HEK293 (cell line): Measurements from ENCODE around the gene BAHD1.

Experiments
- CTCF ChIA-PET: fragments of 350-600 bp; formaldehyde crosslinking; extraction: SDS; loops from one replicate; lab custom pipeline; 2021; ENCODE audit warnings: antibody characterized with exemption; lab: Yijun Ruan, JAX
- POLR2A ChIA-PET: fragments of 300-600 bp; formaldehyde crosslinking; extraction: SDS; loops from one replicate; lab custom pipeline; 2020; ENCODE audit warnings: antibody characterized with exemption, inconsistent platforms; lab: Yijun Ruan, JAX
- H3K27ac ChIP-seq: fragments of 200-500 bp; sonication (Bioruptor generic); 2 replicates; pipeline ENCODE4 v1.5.1; 2014; ENCODE audit warnings: low read depth, low read length, control low read depth, inconsistent platforms; ENCODE audit errors: extremely low read depth
- H3K36me3 ChIP-seq, 2 experiments: fragments of 200-500 bp in 1 of 2; sonication (Bioruptor generic) in 1 of 2; 1 replicate in 1 of 2; 2 replicates in 1 of 2; pipeline ENCODE4 v1.5.1; 2014 to 2017; ENCODE audit warnings: inconsistent platforms in 2 of 2, low read length in 2 of 2; ENCODE audit not compliant: control insufficient read depth in 2 of 2, insufficient read depth in 1 of 2
- H3K4me1 ChIP-seq: fragments of 200-500 bp; sonication (Bioruptor generic); 2 replicates; pipeline ENCODE4 v1.5.1; 2014; ENCODE audit warnings: mild to moderate bottlenecking, low read length, inconsistent platforms; ENCODE audit not compliant: control insufficient read depth, insufficient read depth
- H3K4me3 ChIP-seq: 2 replicates; pipeline ENCODE4 v1.5.1; 2011; ENCODE audit warnings: low read depth, mild to moderate bottlenecking, control low read depth, low read length, moderate library complexity
- H3K9me3 ChIP-seq: fragments of 200-500 bp; sonication (Bioruptor generic); 2 replicates; pipeline ENCODE4 v1.5.1; 2014; ENCODE audit warnings: low read depth, low read length, inconsistent platforms; ENCODE audit not compliant: control insufficient read depth, insufficient read depth
- BCL11B ChIP-seq: fragments of 450-650 bp; formaldehyde crosslinking; IDR thresholded peaks from 2 replicates; pipeline ENCODE4 v1.5.1; 2016; ENCODE audit warnings: low read depth, missing biosample characterization, missing genetic modification characterization
- EGR2 ChIP-seq: fragments of 450-650 bp; formaldehyde crosslinking; IDR thresholded peaks from 2 replicates; pipeline ENCODE4 v1.5.1; 2016; ENCODE audit warnings: low read depth, missing biosample characterization, missing genetic modification characterization
- KLF9 ChIP-seq: fragments of 450-650 bp; formaldehyde crosslinking; IDR thresholded peaks from 2 replicates; pipeline ENCODE4 v1.5.1; 2016; ENCODE audit warnings: missing biosample characterization, missing genetic modification characterization, low read depth
- SALL2 ChIP-seq: fragments of 450-650 bp; formaldehyde crosslinking; IDR thresholded peaks from 2 replicates; pipeline ENCODE4 v1.5.0; 2017; ENCODE audit warnings: missing biosample characterization, mild to moderate bottlenecking, missing genetic modification characterization, borderline replicate concordance
- SCRT1 ChIP-seq: fragments of 450-650 bp; formaldehyde crosslinking; IDR thresholded peaks from 2 replicates; pipeline ENCODE4 v1.5.1; 2016; ENCODE audit warnings: missing biosample characterization, missing genetic modification characterization, borderline replicate concordance
- ZBTB8A ChIP-seq: fragments of 450-650 bp; formaldehyde crosslinking; IDR thresholded peaks from 2 replicates; pipeline ENCODE4 v1.5.1; 2016; ENCODE audit warnings: missing biosample characterization, missing genetic modification characterization
- ZFHX2 ChIP-seq: fragments of 450-650 bp; formaldehyde crosslinking; conservative IDR thresholded peaks from 2 replicates; pipeline ENCODE4 v1.5.1; 2016; ENCODE audit warnings: missing biosample characterization, missing genetic modification characterization
- ZNF121 ChIP-seq: fragments of 450-650 bp; formaldehyde crosslinking; IDR thresholded peaks from 2 replicates; pipeline ENCODE4 v1.5.1; 2016; ENCODE audit warnings: missing biosample characterization, missing genetic modification characterization
- ZNF2 ChIP-seq: fragments of 450-650 bp; formaldehyde crosslinking; IDR thresholded peaks from 2 replicates; pipeline ENCODE4 v1.5.1; 2016; ENCODE audit warnings: missing biosample characterization, missing genetic modification characterization
- ZNF341 ChIP-seq: fragments of 450-650 bp; formaldehyde crosslinking; IDR thresholded peaks from 2 replicates; pipeline ENCODE4; 2016; ENCODE audit warnings: low read depth, missing biosample characterization, missing genetic modification characterization
- ZNF426 ChIP-seq: fragments of 450-650 bp; formaldehyde crosslinking; IDR thresholded peaks from 2 replicates; pipeline ENCODE4 v1.5.1; 2017; ENCODE audit warnings: missing biosample characterization, missing genetic modification characterization, mild to moderate bottlenecking, inconsistent platforms, moderate library complexity
- ZNF449 ChIP-seq: fragments of 450-650 bp; formaldehyde crosslinking; IDR thresholded peaks from 2 replicates; pipeline ENCODE4 v1.5.1; 2017; ENCODE audit warnings: missing biosample characterization, mild to moderate bottlenecking, missing genetic modification characterization, moderate library complexity
- ZNF501 ChIP-seq: fragments of 450-650 bp; formaldehyde crosslinking; IDR thresholded peaks from 2 replicates; pipeline ENCODE4 v1.5.1; 2016; ENCODE audit warnings: missing biosample characterization, missing genetic modification characterization
- ZNF544 ChIP-seq: fragments of 450-650 bp; formaldehyde crosslinking; IDR thresholded peaks from 2 replicates; pipeline ENCODE4 v1.5.0; 2017; ENCODE audit warnings: missing biosample characterization, missing genetic modification characterization
- ZNF560 ChIP-seq: fragments of 450-650 bp; formaldehyde crosslinking; IDR thresholded peaks from 2 replicates; pipeline ENCODE4 v1.5.1; 2017; ENCODE audit warnings: missing biosample characterization, missing genetic modification characterization, borderline replicate concordance
- ZNF792 ChIP-seq: fragments of 450-650 bp; formaldehyde crosslinking; IDR thresholded peaks from 2 replicates; pipeline ENCODE4 v1.5.1; 2016; ENCODE audit warnings: missing biosample characterization, missing genetic modification characterization
- ZNF837 ChIP-seq: fragments of 450-650 bp; formaldehyde crosslinking; IDR thresholded peaks from 2 replicates; pipeline ENCODE4 v1.5.1; 2016; ENCODE audit warnings: missing biosample characterization, missing genetic modification characterization
- ZNF843 ChIP-seq: fragments of 450-650 bp; formaldehyde crosslinking; IDR thresholded peaks from 2 replicates; pipeline ENCODE4 v1.5.1; 2016; ENCODE audit warnings: missing biosample characterization, missing genetic modification characterization
- TF ChIP-seq, protein P1 (sequence below): fragments of 450-650 bp; formaldehyde crosslinking; IDR thresholded peaks from 2 replicates; pipeline ENCODE4 v1.5.1; 2016; ENCODE audit warnings: missing biosample characterization, missing genetic modification characterization

The BAHD1 gene

DNA sequence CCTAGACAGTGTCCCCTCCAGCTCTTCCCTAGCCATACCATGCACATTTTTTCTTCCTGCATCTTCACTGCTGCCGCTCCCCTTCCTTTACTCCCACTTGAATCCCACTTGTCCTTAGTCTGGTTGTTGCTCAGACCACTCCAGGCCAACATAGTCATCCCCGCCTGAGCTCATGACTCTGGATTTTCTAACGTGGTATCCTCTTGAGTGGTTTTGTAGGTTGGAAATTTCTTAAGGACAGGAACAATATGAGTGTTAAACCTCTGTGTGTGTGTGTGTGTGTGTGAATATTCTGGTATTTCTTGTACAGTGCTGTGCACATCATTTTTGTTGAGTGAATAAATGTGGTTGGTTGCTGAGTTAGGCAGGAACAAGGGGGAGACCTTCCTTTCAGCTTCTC lies 3.1 kb downstream of the BAHD1 start:
- ChIA-PET CTCF (interaction anchor here (0.7 kb wide), 1 partner anchor 119 kb away, joined by 3 read pairs; no protein-coding TSS in a partner anchor), POLR2A (interaction anchor here (0.9 kb wide), 1 partner anchor 26 kb away, joined by 3 read pairs; no protein-coding TSS in a partner anchor)
- Histone ChIP-seq H3K4me1 (peaks cover 14% of the 10 kb centered on the region), H3K9me3 (no peaks in the 10 kb centered on the region), H3K27ac (no peak overlapping the region), H3K36me3 (no peaks in the 10 kb centered on the region), H3K4me3 (no peak overlapping the region)
- TF ChIP-seq ZNF121 (tag by site-specific recombination): no peak
- TF ChIP-seq ZNF2 (tag by site-specific recombination): no peak
- TF ChIP-seq ZNF544 (tag by site-specific recombination): no peak
- no peak for TF ChIP-seq SALL2 (tag by site-specific recombination)
- 0 out of 2 replicates have a peak, but pooled peaks have one; percentile 16 for TF ChIP-seq EGR2
- TF ChIP-seq ZNF501 (tag by site-specific recombination): no peak
- TF ChIP-seq ZNF560: no peak
- peak; percentile 28; the same call in 1 of the 2 replicates for TF ChIP-seq ZFHX2 (tag by site-specific recombination)
- no peak for TF ChIP-seq BCL11B
- no peak for TF ChIP-seq ZNF792 (tag by site-specific recombination)

DNA sequence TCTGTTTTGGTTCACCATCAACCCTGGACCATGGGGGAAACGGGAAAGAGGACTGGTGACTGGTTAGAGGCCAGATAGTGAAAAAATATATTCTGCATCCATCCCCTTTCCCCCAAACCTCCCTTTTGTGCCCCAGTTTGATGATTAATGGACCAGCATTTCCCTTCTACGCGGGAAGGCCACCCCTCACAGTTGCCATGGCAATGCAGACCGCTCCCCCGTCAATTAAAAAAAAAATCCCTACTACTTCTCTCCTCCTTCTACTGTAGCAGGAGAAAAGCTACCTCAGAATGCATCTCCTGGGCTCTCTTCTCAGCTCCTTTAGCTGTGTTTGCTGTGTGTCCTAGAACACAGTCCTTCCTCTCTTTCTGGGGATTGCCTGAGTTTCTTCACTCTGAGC lies 4.0 kb downstream of the BAHD1 start:
- Histone ChIP-seq H3K4me1 (peaks cover 14% of the 10 kb centered on the region), H3K4me3 (no peak overlapping the region)
- no peak for TF ChIP-seq ZBTB8A (tag by site-specific recombination)
- TF ChIP-seq ZNF341 (tag by site-specific recombination): no peak
- TF ChIP-seq, protein P1, sequence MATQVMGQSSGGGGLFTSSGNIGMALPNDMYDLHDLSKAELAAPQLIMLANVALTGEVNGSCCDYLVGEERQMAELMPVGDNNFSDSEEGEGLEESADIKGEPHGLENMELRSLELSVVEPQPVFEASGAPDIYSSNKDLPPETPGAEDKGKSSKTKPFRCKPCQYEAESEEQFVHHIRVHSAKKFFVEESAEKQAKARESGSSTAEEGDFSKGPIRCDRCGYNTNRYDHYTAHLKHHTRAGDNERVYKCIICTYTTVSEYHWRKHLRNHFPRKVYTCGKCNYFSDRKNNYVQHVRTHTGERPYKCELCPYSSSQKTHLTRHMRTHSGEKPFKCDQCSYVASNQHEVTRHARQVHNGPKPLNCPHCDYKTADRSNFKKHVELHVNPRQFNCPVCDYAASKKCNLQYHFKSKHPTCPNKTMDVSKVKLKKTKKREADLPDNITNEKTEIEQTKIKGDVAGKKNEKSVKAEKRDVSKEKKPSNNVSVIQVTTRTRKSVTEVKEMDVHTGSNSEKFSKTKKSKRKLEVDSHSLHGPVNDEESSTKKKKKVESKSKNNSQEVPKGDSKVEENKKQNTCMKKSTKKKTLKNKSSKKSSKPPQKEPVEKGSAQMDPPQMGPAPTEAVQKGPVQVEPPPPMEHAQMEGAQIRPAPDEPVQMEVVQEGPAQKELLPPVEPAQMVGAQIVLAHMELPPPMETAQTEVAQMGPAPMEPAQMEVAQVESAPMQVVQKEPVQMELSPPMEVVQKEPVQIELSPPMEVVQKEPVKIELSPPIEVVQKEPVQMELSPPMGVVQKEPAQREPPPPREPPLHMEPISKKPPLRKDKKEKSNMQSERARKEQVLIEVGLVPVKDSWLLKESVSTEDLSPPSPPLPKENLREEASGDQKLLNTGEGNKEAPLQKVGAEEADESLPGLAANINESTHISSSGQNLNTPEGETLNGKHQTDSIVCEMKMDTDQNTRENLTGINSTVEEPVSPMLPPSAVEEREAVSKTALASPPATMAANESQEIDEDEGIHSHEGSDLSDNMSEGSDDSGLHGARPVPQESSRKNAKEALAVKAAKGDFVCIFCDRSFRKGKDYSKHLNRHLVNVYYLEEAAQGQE (tag by site-specific recombination): no peak
- TF ChIP-seq KLF9 (tag by site-specific recombination): no peak
- TF ChIP-seq ZNF843 (tag by site-specific recombination): no peak
- no peak for TF ChIP-seq ZNF837 (tag by site-specific recombination)
- TF ChIP-seq SCRT1: no peak
- no peak for TF ChIP-seq ZNF449 (tag by site-specific recombination)
- TF ChIP-seq ZNF426 (tag by site-specific recombination): no peak
- TF ChIP-seq, all 188 proteins: peak for 0
- ChIA-PET POLR2A (interaction anchor here (0.7 to 0.9 kb wide), 3 partner anchors 25 to 324 kb away, joined by 3 to 5 read pairs (median 3); partner anchors contain the start of gene CCDC32), CTCF (no interaction called here)
- Histone ChIP-seq H3K9me3 (no peaks in the 10 kb centered on the region), H3K36me3 (no peaks in the 10 kb centered on the region), H3K27ac (no peak overlapping the region)
